Skeletal muscle satellite cell (primary cell): ENCODE data around the gene ZNF709. TPM values are rescaled to one million over a fixed set of nuclear protein-coding genes. Genes with fewer than 3 reads are reported as not detected.
"Not testable (repeated sequence)": the region's sequence is repeated elsewhere in the genome, so short reads cannot be mapped to it uniquely, and the experiment has no call there.

Experiments used
- H3K27me3 ChIP-seq: 2 replicates; pipeline ENCODE4 v1.7.0; 2013; ENCODE audit warnings: low read length; ENCODE audit not compliant: control insufficient read depth, insufficient read depth
- H3K36me3 ChIP-seq: 2 replicates; pipeline ENCODE4 v1.7.0; 2013; ENCODE audit warnings: mild to moderate bottlenecking, control low read depth, low read length; ENCODE audit not compliant: insufficient read depth
- H3K4me1 ChIP-seq: 2 replicates; pipeline ENCODE4 v1.7.0; 2013; ENCODE audit warnings: low read length; ENCODE audit not compliant: control insufficient read depth, insufficient read depth
- H3K4me2 ChIP-seq: 2 replicates; pipeline ENCODE4 v1.7.0; 2013; ENCODE audit warnings: mild to moderate bottlenecking, low read length
- H3K4me3 ChIP-seq: 2 replicates; pipeline ENCODE4 v1.7.0; 2013; ENCODE audit warnings: low read length
- H3K9ac ChIP-seq: 2 replicates; pipeline ENCODE4 v1.7.0; 2013; ENCODE audit warnings: mild to moderate bottlenecking, low read depth, low read length, moderate library complexity
- H3K9me3 ChIP-seq: replicated peaks from 2 replicates; pipeline ENCODE4 v1.7.0; 2013; ENCODE audit warnings: mild to moderate bottlenecking, control low read depth, low read length
- total RNA-seq: library from RNA; depleted of rRNA; stranded (reverse); fragments of >200 nt; gene quantifications from 2 replicates; pipeline ENCODE4 v1.2.3, GENCODE V29; 2012; rRNA removed

The ZNF709 gene
- total RNA-seq, result 1.7 and 2.5 TPM in 2 replicates

DNA sequence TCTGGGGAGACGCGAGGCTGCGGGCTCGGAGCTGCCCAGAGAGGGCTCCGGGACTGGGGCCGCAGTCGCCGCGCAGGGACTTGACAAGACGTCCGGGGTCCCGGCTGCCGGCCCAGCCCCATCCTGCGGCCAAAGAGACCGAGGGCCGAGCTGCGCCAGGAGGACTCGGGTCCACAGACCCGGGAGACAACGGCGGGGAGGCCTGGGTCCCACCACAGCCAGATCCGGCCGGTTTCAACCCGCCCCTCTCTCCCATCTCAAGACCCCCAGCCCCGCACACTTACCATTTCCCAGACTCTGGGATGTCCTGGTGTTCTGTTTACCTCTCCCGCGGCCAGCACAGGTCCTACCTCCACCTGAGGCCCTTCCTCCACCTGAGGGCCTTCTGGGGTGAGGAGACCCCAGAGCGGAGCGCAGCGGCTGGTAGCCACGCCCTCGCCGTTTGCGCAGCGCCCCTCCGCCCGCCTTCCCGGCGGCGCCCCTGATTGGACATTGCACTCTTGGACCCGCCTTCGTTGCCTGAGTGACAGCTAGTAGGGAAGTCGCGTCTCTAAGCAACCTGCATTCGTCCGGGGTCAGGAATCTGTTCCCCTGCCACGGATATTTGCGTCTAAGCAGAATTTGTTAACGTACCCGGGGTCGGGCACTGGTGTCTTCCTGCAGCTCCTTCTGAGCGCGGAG lies at the start of gene ZNF709:
ZNF709 (minus strand) TSS at position 446 of the 681 bp plus-strand sequence; CDS start at position 287, 159 bp downstream.
- Histone ChIP-seq H3K9me3 (no peaks in the 10 kb centered on the region), H3K4me1 (no peaks in the 10 kb centered on the region), H3K4me2 (peak within 1 kb of the TSS; percentile 97), H3K36me3 (no peaks in the 10 kb centered on the region), H3K4me3 (peak within 1 kb of the TSS; percentile 97), H3K27me3 (no peaks in the 10 kb centered on the region), H3K9ac (peak within 1 kb of the TSS; percentile 89)

DNA sequence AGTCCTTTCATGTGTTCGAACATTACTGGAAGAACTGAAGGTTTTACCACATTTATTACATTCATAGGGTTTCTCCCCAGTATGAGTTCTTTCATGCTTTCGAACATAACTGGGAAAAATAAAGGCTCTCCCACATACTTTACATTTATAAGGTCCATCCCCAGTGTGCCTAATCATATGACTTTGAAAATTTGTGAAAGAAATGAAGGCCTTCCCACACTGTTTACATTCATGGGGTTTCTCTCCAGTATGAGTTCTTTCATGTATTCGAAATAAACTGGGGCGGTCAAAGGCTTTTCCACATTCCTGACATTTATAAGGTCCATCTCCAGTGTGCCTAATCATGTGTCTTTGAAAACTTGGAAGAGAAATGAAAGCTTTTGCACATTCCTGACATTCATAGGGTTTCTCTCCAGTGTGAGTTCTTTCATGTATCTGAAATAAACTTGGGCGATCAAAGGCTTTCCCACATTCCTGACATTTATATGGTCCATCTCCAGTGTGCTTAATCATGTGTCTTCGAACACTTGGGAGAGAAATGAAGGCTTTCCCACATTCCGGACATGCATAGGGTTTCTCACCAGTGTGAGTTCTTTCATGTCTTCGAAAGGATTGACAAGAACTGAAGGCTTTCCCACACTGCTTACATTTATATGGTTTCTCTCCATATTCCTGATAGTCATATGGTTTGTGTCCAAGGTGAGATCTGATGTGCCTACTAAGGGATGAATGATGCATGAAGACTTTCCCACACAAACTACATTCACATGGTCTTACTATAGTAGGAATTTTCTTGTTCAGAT lies 42.6 kb upstream of the ZNF709 start:
- H3K4me3 ChIP-seq, result no peak overlapping the region
- H3K9me3 ChIP-seq, result peaks cover 84% of the 10 kb centered on the region
- no peaks in the 10 kb centered on the region for H3K4me1 ChIP-seq
- H3K4me2 ChIP-seq, result no peak overlapping the region
- H3K9ac ChIP-seq, result no peak overlapping the region
- peaks cover 71% of the 10 kb centered on the region for H3K36me3 ChIP-seq
- H3K27me3 ChIP-seq, result no peaks in the 10 kb centered on the region

- Histone ChIP-seq H3K4me3 (no peak overlapping the region), H3K9ac (no peak overlapping the region), H3K36me3 (peaks cover 77% of the 10 kb centered on the region), H3K4me1 (no peaks in the 10 kb centered on the region), H3K9me3 (peaks cover 86% of the 10 kb centered on the region), H3K4me2 (no peak overlapping the region), H3K27me3 (no peaks in the 10 kb centered on the region)
Measured at GRCh38 chr19:12526542-12526941, 41.9 kb upstream of the ZNF709 start.

DNA sequence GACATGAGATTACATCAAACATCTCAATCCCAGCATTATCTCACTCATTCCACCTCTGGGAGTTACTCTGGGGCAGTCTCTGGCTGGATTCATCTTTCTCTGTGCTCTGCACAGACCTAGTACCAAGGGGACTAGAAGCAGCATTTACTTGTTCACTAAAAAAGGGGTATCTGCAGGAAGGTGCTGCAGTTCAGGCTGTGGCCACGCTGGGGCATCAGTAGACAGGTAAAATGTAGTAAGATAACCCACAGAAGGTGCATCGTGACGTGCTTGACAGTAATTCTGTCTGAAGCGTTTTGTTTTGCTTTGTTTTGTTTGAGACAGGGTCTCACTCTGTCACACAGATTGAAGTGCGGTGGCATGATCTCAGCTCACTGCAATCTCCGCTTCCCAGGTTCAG lies 37.4 kb upstream of the ZNF709 start:
- Histone ChIP-seq H3K4me2 (no peak overlapping the region), H3K9ac (no peak overlapping the region), H3K4me3 (no peak overlapping the region), H3K9me3 (peaks cover 68% of the 10 kb centered on the region), H3K36me3 (peaks cover 41% of the 10 kb centered on the region), H3K4me1 (no peaks in the 10 kb centered on the region), H3K27me3 (no peaks in the 10 kb centered on the region)

DNA sequence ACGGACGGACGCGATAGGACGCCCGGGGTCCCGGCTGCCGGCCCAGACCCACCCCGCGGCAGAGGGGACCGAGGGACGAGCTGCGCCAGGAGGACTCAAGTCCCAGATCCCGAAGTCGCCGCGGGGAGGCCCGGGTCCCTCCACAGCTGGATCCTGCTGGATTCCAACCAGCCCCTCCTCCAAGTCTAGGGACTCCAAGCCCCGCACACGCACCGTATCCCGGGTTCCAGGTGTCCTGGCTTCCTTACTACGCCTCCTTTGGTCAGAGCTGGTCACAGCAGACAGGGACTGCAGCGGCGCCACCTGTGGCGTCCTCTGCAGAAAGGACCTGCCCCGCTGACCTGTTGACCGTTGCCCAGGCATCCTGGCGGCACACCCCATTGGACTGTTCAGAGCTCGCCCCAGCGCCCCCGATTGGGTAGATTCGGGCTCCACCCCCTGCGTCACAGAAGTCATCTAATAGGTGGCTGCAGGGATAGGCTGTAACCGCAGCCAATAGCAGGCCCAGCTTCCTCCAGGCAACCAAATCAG lies 29.0 kb upstream of the ZNF709 start:
- Histone ChIP-seq H3K36me3 (no peaks in the 10 kb centered on the region), H3K9me3 (peaks cover 17% of the 10 kb centered on the region), H3K9ac (no peak overlapping the region), H3K4me2 (no peak overlapping the region), H3K4me3 (no peak overlapping the region), H3K4me1 (no peaks in the 10 kb centered on the region), H3K27me3 (no peaks in the 10 kb centered on the region)

- H3K4me3 ChIP-seq, result no peak overlapping the region
- no peak overlapping the region for H3K4me2 ChIP-seq
- H3K4me1 ChIP-seq, result peaks cover 3% of the 10 kb centered on the region
- no peaks in the 10 kb centered on the region for H3K9me3 ChIP-seq
- H3K9ac ChIP-seq, result no peak overlapping the region
- H3K27me3 ChIP-seq, result no peaks in the 10 kb centered on the region
- no peaks in the 10 kb centered on the region for H3K36me3 ChIP-seq
Measured at GRCh38 chr19:12497032-12497431, 12.4 kb upstream of the ZNF709 start.

- H3K4me3 ChIP-seq, result no peak overlapping the region
- H3K36me3 ChIP-seq, result no peaks in the 10 kb centered on the region
- no peak overlapping the region for H3K4me2 ChIP-seq
- H3K4me1 ChIP-seq, result peaks cover 3% of the 10 kb centered on the region
- no peaks in the 10 kb centered on the region for H3K27me3 ChIP-seq
- H3K9me3 ChIP-seq, result no peaks in the 10 kb centered on the region
- H3K9ac ChIP-seq, result no peak overlapping the region
Measured at GRCh38 chr19:12496480-12496879, 11.9 kb upstream of the ZNF709 start.

- H3K36me3 ChIP-seq, result no peaks in the 10 kb centered on the region
- no peaks in the 10 kb centered on the region for H3K9me3 ChIP-seq
- peaks cover 3% of the 10 kb centered on the region for H3K4me1 ChIP-seq
- no peaks in the 10 kb centered on the region for H3K27me3 ChIP-seq
- peak overlapping the region; percentile 80 for H3K9ac ChIP-seq
- H3K4me3 ChIP-seq, result peak overlapping the region; percentile 76
- H3K4me2 ChIP-seq, result peak overlapping the region; percentile 93
Measured at GRCh38 chr19:12495002-12495802, 10.6 kb upstream of the ZNF709 start.

DNA sequence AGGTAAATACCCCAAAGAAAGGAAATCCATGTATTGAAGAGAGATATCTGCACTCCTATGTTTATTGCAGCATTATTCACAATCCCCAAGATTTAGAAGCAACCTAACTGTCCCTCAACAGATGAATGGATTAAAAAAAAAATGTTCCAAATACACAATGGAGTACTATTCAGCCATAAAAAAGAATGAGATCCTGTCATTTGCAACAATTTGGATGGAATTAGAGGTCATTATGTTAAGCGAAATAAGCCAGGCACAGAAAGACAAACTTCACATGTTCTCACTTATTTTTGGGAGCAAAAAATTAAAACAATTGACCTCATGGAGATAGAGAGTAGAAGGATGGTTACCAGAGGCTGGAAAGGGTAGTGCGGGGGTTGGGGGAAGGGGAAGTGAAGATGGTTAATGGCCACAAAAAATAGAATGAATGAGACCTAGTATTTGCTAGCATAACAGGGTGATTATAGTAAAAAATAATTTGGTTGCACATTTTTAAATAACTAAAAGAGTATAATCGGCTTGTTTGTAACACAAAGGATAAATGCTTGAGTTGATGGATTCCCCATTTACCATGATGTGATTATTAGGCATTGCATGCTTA lies 9.7 kb upstream of the ZNF709 start:
- H3K36me3 ChIP-seq, result no peaks in the 10 kb centered on the region
- peak overlapping the region; percentile 93 for H3K4me2 ChIP-seq
- H3K9ac ChIP-seq, result no peak overlapping the region
- peaks cover 3% of the 10 kb centered on the region for H3K4me1 ChIP-seq
- H3K27me3 ChIP-seq, result no peaks in the 10 kb centered on the region
- H3K9me3 ChIP-seq, result no peaks in the 10 kb centered on the region
- H3K4me3 ChIP-seq, result no peak overlapping the region

DNA sequence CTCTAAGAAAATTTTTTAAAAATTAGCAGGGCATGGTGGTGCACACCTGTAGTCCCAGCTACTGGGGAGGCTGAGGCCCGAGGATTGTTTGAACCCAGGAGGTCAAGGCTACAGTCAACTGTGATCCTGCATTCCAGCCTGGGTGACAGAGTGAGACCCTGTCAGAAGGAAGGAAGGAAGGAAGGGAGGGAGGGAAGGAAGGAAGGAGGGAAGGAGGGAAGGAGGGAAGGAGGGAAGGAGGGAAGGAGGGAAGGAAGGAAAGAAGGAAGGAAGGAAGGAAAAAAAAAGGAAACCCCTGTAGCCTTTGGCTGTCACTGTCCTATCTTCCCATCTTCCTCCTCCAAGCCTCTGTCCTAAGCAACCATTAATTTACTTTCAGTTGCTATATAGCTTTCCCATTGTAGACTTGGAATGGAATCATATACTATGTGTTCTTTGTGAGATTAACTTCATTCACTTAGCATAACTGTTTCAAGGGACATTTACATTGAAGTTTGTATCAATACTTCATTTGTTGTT lies 1.7 kb upstream of the ZNF709 start:
- not testable (repeated sequence) for H3K9me3 ChIP-seq, H3K9ac ChIP-seq, H3K36me3 ChIP-seq, H3K27me3 ChIP-seq, H3K4me1 ChIP-seq, H3K4me3 ChIP-seq, H3K4me2 ChIP-seq

DNA sequence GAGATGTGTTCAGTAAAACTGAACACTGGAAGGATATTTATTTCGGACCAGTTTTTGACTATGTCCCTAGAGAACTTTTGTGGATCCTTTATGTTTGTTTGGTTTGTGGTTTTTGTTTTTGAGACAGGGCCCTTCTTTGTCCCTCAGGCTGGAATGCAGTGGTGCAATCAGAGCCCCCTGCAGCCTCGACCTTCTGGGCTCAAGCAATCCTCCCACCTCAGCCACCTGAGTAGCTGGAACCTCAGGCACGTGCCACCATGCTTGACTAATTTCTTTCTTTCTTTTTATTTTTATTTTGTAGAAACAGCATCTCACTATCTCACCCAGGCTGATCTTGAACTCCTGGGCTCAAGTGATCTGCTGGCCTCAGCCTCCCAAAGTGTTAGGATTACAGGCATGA lies 955 bp upstream of the ZNF709 start:
- H3K4me1 ChIP-seq, result no peaks in the 10 kb centered on the region
- no peak overlapping the region for H3K4me2 ChIP-seq
- no peaks in the 10 kb centered on the region for H3K9me3 ChIP-seq
- H3K36me3 ChIP-seq, result no peaks in the 10 kb centered on the region
- H3K4me3 ChIP-seq, result no peak overlapping the region
- no peak overlapping the region for H3K9ac ChIP-seq
- H3K27me3 ChIP-seq, result no peaks in the 10 kb centered on the region
